NCI-H1436 (cell line): ENCODE measurements around the gene LRRC46.

Source experiments
- DNase-seq: peaks from one replicate; lab custom pipeline; 2025; lab: John Stamatoyannopoulos, UW

Gene LRRC46

GRCh38 chr17:47834756-47835155 is 3.3 kb downstream of the LRRC46 start:
- no peak for DNase-seq

GRCh38 chr17:47836601-47837000 is 5.1 kb downstream of the LRRC46 start:
- no peak for DNase-seq

- DNase-seq, result no peak
Measured at GRCh38 chr17:47837401-47838039, 6.0 kb downstream of the LRRC46 start.

GRCh38 chr17:47838636-47839035 is 7.2 kb downstream of the LRRC46 start:
- no peak for DNase-seq

GRCh38 chr17:47839071-47839470 is 7.6 kb downstream of the LRRC46 start:
- DNase-seq, result no peak

- DNase-seq, result no peak
Measured at GRCh38 chr17:47840001-47840741, 8.7 kb downstream of the LRRC46 start.

- peak; percentile 88 for DNase-seq
Measured at GRCh38 chr17:47840742-47841487, 9.4 kb downstream of the LRRC46 start, which contains the start of gene SCRN2. Gene SCRN2 (minus strand): TSS chr17:47841273. CDS start chr17:47840843, 430 bp downstream.

- no peak for DNase-seq
Measured at GRCh38 chr17:47841488-47842291, 10.2 kb downstream of the LRRC46 start.

- no peak for DNase-seq
Measured at GRCh38 chr17:47843391-47843730, 11.9 kb downstream of the LRRC46 start.

- no peak for DNase-seq
Measured at GRCh38 chr17:47844227-47844626, 12.8 kb downstream of the LRRC46 start.

GRCh38 chr17:47844814-47845715 is 13.6 kb downstream of the LRRC46 start:
- DNase-seq, result no peak

GRCh38 chr17:47845716-47846075 is 14.2 kb downstream of the LRRC46 start:
- no peak for DNase-seq

- DNase-seq, result no peak
Measured at GRCh38 chr17:47846716-47847340, 15.4 kb downstream of the LRRC46 start.

GRCh38 chr17:47847341-47848197 is 16.1 kb downstream of the LRRC46 start:
- no peak for DNase-seq

GRCh38 chr17:47848198-47848513 is 16.7 kb downstream of the LRRC46 start:
- no peak for DNase-seq

GRCh38 chr17:47850373-47850691 is 18.9 kb downstream of the LRRC46 start:
- no peak for DNase-seq

GRCh38 chr17:47850692-47851573 is 19.5 kb downstream of the LRRC46 start, which contains the start of gene SP6:
Gene SP6 (minus strand): TSS chr17:47851163. CDS start chr17:47848429, 2,734 bp downstream.
- DNase-seq, result peak; percentile 78

- no peak for DNase-seq
Measured at GRCh38 chr17:47851764-47852112, 20.3 kb downstream of the LRRC46 start.
